Measurements from ENCODE around the gene DAZAP1. TPM values are rescaled to one million over a fixed set of nuclear protein-coding genes. Genes with fewer than 3 reads are reported as not detected.

DAZAP1 gene
- total RNA-seq, 1 experiment from 2014 or later, result 360 TPM

DNA sequence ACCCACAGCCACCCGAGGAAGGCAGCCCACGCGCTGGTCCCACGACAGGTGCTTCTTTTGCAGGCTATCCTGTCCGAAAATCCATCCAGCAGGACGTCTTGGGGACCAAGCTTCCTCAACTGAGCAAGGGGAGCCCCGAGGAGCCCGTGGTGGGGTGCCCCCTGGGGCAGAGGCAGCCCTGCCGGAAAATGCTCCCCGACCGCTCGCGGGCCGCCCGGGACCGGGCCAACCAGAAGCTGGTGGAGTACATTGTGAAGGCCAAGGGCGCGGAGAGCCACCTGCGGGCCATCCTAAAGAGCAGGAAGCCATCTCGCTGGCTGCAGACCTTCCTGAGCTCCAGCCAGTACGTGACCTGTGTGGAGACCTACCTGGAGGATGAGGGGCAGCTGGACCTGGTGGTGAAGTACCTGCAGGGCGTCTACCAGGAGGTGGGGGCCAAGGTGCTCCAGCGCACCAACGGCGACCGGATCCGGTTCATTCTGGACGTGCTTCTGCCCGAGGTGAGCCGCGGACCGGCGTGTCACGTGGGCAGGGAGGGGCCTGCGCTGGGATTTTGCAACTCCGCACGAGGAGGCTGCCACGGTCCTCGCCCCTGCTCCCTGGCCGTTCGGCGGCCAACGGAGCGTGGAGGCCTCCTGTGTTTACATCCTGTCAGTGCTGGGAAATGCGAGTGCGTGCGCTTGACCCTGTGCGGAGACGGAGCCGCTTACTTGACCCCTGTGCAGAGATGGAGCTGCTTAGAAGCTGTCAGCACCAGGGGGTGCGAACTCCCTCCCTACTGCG, 36.6 kb upstream of the DAZAP1 start (continued):
- TF ChIP-seq, protein P1, sequence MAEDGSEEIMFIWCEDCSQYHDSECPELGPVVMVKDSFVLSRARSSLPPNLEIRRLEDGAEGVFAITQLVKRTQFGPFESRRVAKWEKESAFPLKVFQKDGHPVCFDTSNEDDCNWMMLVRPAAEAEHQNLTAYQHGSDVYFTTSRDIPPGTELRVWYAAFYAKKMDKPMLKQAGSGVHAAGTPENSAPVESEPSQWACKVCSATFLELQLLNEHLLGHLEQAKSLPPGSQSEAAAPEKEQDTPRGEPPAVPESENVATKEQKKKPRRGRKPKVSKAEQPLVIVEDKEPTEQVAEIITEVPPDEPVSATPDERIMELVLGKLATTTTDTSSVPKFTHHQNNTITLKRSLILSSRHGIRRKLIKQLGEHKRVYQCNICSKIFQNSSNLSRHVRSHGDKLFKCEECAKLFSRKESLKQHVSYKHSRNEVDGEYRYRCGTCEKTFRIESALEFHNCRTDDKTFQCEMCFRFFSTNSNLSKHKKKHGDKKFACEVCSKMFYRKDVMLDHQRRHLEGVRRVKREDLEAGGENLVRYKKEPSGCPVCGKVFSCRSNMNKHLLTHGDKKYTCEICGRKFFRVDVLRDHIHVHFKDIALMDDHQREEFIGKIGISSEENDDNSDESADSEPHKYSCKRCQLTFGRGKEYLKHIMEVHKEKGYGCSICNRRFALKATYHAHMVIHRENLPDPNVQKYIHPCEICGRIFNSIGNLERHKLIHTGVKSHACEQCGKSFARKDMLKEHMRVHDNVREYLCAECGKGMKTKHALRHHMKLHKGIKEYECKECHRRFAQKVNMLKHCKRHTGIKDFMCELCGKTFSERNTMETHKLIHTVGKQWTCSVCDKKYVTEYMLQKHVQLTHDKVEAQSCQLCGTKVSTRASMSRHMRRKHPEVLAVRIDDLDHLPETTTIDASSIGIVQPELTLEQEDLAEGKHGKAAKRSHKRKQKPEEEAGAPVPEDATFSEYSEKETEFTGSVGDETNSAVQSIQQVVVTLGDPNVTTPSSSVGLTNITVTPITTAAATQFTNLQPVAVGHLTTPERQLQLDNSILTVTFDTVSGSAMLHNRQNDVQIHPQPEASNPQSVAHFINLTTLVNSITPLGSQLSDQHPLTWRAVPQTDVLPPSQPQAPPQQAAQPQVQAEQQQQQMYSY (CRISPR knock-in tag; IDR thresholded peaks at IDR 0.05), result no peak
- TF ChIP-seq, protein P2, sequence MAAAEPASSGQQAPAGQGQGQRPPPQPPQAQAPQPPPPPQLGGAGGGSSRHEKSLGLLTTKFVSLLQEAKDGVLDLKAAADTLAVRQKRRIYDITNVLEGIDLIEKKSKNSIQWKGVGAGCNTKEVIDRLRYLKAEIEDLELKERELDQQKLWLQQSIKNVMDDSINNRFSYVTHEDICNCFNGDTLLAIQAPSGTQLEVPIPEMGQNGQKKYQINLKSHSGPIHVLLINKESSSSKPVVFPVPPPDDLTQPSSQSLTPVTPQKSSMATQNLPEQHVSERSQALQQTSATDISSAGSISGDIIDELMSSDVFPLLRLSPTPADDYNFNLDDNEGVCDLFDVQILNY (CRISPR knock-in tag; IDR thresholded peaks at IDR 0.05), result no peak
- TF ChIP-seq SMAD4 (CRISPR knock-in tag; IDR thresholded peaks at IDR 0.05) (no peak), JUN (CRISPR knock-in tag; IDR thresholded peaks at IDR 0.05) (no peak), ZNF219 (CRISPR knock-in tag; IDR thresholded peaks at IDR 0.05; ENCODE audit: borderline replicate concordance) (no peak), NR2C2 (CRISPR knock-in tag; IDR thresholded peaks at IDR 0.05) (no peak), TEAD1 (CRISPR knock-in tag; IDR thresholded peaks at IDR 0.05) (no peak)
- TF ChIP-seq, protein P3, sequence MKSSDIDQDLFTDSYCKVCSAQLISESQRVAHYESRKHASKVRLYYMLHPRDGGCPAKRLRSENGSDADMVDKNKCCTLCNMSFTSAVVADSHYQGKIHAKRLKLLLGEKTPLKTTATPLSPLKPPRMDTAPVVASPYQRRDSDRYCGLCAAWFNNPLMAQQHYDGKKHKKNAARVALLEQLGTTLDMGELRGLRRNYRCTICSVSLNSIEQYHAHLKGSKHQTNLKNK (CRISPR knock-in tag; IDR thresholded peaks at IDR 0.05), result no peak

DNA sequence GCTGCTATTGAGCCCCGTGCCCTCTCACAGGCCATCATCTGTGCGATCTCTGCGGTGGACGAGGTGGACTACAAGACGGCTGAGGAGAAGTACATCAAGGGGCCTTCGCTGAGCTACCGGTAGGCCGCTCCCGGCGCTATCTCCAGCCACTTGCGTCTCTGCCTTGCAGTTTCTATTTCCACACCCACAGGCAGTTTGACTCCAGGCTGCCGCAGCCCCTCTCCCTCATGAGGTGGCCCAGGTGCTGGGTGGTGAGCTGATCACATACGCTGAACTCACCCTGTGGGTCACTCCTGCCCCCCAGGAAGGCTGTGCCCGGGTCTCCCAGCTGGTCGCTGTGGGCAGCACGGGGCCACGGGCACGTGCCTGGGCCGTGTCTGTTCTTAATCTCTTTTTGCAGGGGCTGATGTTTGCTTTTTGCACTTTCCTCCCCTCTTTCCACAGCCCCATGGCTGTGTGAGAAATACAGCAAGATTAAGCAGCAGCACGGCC, 34.3 kb upstream of the DAZAP1 start:
- no peak for ATAC-seq

More for the DNA sequence above, 34.3 kb upstream of the DAZAP1 start:
- Mint-ChIP-seq H3K4me3 (no peak overlapping the region), H3K27me3 (ENCODE audit: low read depth) (no peaks in the 10 kb centered on the region), H3K36me3 (peaks cover 39% of the 10 kb centered on the region), H3K9me3 (no peaks in the 10 kb centered on the region), H3K4me1 (no peaks in the 10 kb centered on the region), H3K27ac (no peak overlapping the region)
- ChIA-PET CTCF (interaction anchor here (0.6 to 2.8 kb wide), 4 partner anchors 9 to 127 kb away, joined by 3 to 11 read pairs (median 7); no protein-coding TSS in a partner anchor), POLR2A (no interaction called here)
- TF ChIP-seq, protein P4, sequence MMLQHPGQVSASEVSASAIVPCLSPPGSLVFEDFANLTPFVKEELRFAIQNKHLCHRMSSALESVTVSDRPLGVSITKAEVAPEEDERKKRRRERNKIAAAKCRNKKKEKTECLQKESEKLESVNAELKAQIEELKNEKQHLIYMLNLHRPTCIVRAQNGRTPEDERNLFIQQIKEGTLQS (CRISPR knock-in tag; conservative IDR thresholded peaks at IDR 0.05), result no peak
- TF ChIP-seq, protein P5, sequence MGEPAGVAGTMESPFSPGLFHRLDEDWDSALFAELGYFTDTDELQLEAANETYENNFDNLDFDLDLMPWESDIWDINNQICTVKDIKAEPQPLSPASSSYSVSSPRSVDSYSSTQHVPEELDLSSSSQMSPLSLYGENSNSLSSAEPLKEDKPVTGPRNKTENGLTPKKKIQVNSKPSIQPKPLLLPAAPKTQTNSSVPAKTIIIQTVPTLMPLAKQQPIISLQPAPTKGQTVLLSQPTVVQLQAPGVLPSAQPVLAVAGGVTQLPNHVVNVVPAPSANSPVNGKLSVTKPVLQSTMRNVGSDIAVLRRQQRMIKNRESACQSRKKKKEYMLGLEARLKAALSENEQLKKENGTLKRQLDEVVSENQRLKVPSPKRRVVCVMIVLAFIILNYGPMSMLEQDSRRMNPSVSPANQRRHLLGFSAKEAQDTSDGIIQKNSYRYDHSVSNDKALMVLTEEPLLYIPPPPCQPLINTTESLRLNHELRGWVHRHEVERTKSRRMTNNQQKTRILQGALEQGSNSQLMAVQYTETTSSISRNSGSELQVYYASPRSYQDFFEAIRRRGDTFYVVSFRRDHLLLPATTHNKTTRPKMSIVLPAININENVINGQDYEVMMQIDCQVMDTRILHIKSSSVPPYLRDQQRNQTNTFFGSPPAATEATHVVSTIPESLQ (CRISPR knock-in tag; IDR thresholded peaks at IDR 0.05), result no peak
- TF ChIP-seq, protein P6, sequence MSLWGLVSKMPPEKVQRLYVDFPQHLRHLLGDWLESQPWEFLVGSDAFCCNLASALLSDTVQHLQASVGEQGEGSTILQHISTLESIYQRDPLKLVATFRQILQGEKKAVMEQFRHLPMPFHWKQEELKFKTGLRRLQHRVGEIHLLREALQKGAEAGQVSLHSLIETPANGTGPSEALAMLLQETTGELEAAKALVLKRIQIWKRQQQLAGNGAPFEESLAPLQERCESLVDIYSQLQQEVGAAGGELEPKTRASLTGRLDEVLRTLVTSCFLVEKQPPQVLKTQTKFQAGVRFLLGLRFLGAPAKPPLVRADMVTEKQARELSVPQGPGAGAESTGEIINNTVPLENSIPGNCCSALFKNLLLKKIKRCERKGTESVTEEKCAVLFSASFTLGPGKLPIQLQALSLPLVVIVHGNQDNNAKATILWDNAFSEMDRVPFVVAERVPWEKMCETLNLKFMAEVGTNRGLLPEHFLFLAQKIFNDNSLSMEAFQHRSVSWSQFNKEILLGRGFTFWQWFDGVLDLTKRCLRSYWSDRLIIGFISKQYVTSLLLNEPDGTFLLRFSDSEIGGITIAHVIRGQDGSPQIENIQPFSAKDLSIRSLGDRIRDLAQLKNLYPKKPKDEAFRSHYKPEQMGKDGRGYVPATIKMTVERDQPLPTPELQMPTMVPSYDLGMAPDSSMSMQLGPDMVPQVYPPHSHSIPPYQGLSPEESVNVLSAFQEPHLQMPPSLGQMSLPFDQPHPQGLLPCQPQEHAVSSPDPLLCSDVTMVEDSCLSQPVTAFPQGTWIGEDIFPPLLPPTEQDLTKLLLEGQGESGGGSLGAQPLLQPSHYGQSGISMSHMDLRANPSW (CRISPR knock-in tag; conservative IDR thresholded peaks at IDR 0.05; ENCODE audit: low read depth), result no peak
- TF ChIP-seq ELF4 (CRISPR knock-in tag; IDR thresholded peaks at IDR 0.05; ENCODE audit: low read depth), result no peak
- no peak for DNase-seq (ENCODE audit: low spot score)
